ENCODE data around the gene SLC26A4.

SLC26A4 gene

DNA sequence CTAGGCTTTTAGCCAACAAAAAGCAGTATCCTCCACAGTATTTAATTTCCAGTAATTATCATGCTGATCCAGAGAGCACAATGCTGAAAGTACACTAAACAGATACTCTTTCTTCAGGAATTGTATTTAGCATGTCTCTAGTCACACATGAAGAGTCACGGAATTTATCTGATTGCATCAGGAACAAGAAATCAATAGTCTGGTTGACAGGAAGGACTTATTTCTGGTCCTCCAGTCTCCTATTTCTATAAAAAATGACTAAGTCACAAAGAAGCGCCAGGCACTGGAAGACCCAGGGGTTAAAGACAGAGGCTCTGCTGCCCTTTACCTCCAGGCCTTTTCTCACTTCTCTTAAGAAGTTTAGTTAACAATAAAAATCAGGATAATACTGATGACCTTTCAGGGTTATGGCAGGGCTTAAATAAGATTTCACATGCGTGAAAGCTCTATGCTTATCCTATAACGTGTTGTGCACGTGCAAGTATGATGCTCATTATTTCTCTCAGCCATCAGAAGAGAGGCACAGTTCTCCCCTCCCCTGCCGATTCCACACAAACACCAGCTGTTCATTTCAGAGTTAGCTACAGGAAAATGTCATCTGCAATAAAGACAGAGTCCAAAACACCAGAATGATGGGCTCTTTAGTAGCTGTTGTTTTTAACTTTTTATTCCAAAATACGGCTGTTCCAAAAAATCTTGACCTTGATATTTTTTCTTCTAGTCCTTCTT lies 36.9 kb downstream of the SLC26A4 start:
- peak; percentile 19 for DNase-seq

DNA sequence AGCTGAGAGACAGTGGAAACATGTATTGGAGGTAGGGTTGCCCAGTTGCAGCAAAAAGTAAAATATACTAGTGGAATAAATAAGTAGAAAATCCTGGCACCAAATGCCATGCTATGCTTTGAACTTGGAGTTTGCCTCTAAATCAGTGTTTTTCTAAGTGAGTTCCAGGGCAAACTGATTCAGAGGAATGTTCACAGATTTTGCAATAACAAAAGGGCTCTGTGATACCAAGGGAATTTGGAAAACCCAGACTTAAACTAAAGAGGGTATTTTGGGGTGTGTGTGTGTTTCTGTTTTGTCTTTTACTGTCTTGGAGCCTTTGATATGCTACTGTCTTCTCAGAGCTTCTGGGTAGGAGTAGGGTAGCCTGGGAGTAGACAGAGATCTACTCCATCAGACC lies 39.9 kb downstream of the SLC26A4 start:
- no peak for DNase-seq

DNA sequence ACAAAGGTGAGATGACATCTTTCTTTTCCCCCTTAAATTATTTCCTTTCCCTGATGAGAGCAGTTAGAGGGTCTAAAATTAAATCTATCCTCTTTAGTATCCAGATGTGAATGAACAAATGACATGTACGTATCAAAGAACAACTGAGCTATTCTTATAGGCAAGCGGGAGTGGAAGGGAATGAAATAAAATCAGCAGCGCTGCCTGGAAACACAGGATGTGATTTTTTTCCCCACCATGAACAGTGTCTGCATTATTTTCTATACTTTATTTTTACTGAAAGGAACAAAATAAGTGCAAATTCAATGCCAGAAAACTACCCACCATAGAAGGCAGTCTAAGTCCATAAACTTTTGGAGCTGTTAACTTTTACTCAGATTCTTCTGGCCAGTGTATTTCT lies 40.6 kb downstream of the SLC26A4 start:
- no peak for DNase-seq

DNA sequence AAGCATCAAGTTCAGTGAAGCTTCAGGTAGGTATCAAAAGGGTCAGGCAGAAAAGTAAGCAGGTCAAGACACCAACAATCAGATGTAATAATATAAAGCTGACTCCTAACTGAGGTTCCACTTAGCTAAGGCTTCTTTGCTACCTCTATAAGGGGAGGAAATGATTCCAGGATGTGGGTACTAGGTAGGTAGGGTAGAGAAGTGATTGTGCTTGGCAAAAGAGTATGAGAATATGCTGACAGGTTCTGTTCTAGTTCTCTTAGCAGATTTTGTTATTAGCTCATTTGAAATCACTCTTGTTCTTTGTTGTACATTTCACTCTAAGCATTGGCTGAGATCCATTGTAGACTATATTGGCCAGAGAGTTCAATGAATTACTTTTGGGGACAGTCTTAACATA lies 42.6 kb downstream of the SLC26A4 start:
- DNase-seq, result no peak

- no peak for DNase-seq
Measured at GRCh38 chr7:107703872-107704271, 43.2 kb downstream of the SLC26A4 start.

DNA sequence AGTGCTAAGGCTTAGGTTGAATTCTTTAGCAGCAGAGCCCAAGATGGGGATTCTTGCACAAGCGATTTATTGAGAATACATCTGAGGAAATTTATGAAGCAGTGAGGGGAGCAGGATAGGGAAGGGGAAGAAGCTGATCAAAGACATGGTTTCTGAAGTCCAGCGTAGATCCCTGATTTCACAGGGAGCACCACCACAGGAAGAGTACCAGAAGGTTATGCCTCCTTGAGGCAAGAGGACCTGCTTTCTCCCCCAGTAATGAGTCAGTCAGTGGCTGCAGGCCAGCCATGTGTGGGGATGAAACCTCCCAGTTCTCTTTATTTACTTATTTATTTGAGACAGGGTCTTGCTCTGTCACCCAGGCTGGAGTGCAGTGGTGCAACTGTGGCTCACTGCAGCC lies 48.3 kb downstream of the SLC26A4 start:
- DNase-seq, result no peak

DNA sequence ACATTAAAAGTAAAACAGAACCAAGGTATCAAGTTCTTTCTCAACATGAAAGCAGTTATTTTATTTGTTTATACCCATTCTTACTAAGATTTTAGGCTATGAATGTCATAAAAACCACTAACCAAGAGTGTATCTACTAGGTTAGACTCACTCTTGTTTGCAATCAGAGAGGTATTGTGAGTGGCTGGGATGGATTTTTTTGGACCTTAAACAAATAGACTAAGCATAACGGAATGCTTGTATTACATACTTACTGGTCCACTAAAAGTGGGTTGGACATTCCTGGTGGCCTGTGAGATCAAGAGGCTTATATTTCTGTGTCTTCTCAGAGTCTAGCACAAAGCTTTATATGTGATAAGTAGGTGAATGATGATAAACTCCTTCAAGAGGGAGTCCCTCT lies 50.7 kb downstream of the SLC26A4 start:
- no peak for DNase-seq

DNA sequence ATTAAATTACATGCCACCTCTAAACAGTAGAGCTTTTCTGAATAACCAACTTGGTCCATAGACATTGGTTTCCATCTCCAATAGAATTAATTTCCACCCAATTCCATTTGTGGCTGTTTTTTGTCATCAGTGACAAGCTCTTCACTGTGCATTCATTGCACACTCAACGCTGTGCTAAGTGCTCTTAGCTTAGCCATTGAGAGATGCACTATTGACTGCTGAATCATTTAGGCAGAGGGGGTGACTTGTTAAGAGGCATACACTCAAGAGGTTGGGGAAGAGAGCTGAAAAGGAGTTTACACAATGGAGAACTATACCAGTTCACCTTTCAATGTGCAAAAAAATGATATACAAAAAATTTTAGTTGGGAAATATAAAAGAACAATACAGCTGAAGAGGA lies 51.4 kb downstream of the SLC26A4 start:
- DNase-seq, result no peak

DNA sequence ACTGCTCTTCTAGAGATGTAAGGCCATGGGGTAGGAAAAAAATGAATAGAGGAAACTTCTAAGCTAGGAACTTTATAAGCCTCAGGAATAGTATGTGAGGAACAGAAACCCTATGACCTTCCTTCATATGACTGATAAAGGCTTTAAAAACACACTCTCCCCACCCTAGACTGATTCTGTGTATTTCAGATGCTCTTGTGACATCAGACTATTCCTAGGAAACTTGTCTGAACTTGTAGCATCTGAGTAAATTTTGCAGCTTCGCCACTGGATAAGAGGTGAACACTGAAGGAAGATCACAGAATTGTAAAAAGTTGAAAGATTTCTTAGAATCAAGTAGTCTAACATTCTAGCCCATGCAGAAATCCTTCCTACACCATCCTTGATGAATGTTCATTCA lies 52.3 kb downstream of the SLC26A4 start:
- no peak for DNase-seq

- no peak for DNase-seq
Measured at GRCh38 chr7:107715531-107715930, 54.9 kb downstream of the SLC26A4 start.

DNA sequence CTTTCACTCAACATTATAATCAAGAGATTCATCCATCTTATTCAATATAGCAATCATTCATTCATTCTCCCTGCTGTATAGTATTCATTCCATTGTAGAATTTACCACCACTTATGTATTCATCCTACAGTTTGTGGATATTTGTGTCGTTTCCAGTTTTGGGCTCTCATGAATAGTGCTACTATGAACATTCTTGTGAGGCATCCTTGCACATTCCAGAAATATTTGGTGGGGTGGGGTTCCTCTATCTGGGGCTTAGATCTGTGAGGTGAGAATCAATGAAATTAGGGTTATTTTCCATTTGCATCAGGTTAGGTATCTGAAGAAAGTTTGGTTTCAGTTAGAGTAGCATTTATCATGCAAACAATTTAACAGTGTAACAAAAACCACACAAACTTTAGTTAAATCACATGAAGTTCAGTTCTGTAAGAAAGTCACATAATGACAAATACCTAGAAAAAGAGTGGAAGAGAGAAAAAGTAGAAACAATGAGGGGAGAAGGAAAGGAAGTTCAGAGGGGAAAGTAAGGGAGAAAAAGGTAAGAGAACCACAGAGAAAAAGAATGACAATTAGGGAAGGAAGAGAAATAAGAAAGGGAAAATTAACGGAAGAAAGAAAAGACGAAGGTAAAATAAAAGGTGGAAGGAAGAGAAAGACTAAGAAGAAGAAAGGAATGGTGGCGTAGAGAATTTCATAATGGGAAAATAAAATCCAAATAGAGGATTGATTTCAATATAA lies 58.0 kb downstream of the SLC26A4 start:
- DNase-seq, result no peak

- DNase-seq, result no peak
Measured at GRCh38 chr7:107721286-107721685, 60.7 kb downstream of the SLC26A4 start.

DNA sequence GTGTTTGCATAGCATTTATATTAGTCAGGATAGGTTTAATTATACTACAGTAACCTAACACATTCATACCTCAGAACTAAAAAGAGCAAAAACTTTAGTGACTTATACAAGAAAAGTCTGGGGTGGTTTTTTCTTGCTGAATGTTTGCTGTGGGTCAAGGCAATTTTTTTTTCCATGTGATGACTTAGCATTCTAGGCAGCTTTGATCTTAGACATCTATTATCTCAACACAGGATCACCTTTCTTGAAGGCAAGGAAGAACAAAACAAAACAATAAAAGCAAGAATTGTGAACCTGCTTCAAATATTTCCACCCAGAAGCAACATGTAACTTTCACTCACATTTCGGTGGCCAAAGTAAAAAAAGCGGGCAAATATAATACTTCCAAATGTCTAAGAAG lies 62.6 kb downstream of the SLC26A4 start:
- no peak for DNase-seq

GRCh38 chr7:107725138-107725740 lies 64.6 kb downstream of the SLC26A4 start:
- DNase-seq, result peak; percentile 74

GRCh38 chr7:107726356-107727130 lies 65.9 kb downstream of the SLC26A4 start:
- no peak for DNase-seq

- no peak for DNase-seq
Measured at GRCh38 chr7:107728276-107728675, 67.6 kb downstream of the SLC26A4 start.

DNA sequence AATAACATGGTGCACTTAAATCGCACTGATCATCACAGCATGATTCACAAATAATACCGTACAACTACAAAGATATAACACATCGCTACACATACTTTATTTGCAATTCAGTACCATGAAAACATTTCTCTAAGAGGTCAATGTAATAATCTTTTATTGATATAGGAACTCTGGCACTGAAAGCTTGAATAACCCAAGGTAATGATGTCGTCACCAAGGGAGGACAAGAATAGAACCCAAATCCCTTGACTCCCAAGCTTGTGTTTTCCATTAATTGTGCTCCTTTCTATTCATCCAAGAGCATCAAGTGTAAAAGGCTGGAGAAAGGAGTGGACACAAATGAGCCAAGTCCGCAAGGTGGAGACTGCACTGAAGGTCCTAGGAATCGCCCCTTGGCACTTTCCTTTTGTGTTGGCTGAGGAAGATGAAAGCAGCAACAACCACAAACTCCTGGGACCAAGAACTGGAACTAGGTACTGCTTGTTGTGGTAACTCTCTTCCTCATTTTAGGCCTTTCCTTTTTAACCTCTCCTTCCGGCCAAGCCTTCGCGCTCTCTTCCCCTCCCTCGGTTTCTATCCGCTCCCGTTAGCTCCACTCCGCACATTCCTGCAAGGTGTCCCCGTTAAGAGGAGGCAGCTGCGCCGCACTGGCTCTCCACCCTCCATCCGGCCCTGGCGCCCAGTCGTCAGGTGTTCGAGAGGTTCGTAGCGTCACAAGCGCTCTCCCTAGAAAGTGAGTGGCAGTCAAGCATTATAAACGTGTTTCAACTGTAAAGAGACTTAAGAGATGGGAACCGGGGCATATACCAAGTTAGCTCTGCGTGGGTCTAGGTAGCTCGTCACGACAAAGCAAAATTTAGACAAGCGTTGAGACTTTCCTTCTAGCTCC lies 82.3 kb downstream of the SLC26A4 start:
- peak; percentile 91 for DNase-seq

DNA sequence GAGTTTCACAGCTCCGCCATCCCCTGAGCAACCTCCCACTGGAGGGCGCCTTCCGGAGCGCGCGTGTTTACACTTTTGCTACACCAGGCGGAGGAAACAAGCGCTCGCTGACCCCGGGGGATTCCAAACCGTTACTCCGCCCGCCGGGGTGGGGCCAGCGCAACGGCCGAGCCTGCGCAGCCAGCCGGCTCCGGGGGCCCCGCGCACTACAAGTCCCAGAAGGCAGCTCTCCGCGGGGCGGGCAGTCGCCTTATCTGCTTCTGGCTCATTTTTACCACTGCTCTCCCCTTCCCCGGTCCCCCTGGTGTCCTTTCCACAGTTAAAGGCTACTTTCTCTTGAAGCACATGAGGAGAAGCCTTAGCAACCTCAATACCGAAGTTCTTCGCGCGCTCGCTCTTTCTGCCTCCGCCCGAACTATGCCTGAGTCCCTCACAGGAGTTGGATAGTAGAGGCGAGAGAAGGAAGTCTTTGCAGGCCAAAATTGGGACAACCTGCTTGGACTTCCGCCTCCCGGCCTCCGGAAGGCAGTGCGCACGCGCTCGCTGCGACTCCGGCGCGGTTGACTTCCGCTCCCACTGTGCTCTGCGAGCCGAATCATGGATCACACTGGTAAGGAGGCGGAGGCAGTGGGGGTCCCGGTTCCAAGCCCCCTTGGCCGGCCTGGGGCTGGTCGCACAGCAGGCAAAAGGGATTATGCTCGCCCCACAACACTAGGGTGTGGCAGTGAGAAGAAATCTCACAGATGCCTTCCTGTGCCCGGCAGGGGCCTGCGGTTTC lies 83.1 kb downstream of the SLC26A4 start, which contains the start of gene CBLL1:
CBLL1 (plus strand) TSS at position 576 of the 778 bp plus-strand sequence; CDS start at position 598, 22 bp downstream.
- DNase-seq, result peak; percentile 99

GRCh38 chr7:107744345-107744750 lies 83.7 kb downstream of the SLC26A4 start:
- DNase-seq, result no peak

GRCh38 chr7:107746006-107746405 lies 85.4 kb downstream of the SLC26A4 start:
- no peak for DNase-seq

DNA sequence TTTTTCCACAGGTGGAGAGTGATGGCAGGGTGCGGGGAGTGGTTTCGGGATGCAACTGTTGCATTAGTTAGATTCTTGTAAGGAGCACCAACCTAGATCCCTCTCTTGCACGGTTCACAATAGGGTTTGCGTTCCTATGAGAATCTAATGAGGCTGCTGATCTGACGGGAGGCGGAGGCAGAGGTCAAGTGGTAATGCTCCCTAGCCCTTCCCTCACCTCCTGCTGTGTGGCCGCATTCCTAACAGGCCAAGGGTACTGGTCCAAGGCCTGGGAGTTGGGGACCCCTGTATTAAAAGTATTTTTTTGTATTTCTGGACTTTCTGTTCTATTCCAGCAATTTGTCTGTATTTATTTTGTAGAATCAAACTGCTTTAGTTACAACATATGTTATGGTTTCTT lies 90.5 kb downstream of the SLC26A4 start:
- no peak for DNase-seq
